Large intestine (tissue), 3 donors: ENCODE measurements around the gene FEN1. TPM values are rescaled to one million over a fixed set of nuclear protein-coding genes. Genes with fewer than 3 reads are reported as not detected.

Experiments used
- DNase-seq, 2 donors: peaks; one replicate each; pipeline versions ENCODE4 v3.0.0 to v3.0.0-alpha.2; 2013
- H3K27ac ChIP-seq: one replicate; pipeline ENCODE4 v1.5.1; 2013; ENCODE audit warnings: low read length
- H3K27me3 ChIP-seq: 2 replicates; pipeline ENCODE4 v1.6.1; 2013; ENCODE audit warnings: low read length; ENCODE audit not compliant: control insufficient read depth, insufficient read depth
- H3K36me3 ChIP-seq: 2 replicates; pipeline ENCODE4 v1.6.1; 2013; ENCODE audit warnings: low read length; ENCODE audit not compliant: control insufficient read depth, insufficient read depth
- H3K4me1 ChIP-seq: one replicate; pipeline ENCODE4 v1.6.1; 2013; ENCODE audit warnings: low read length; ENCODE audit not compliant: control insufficient read depth, insufficient read depth
- H3K4me3 ChIP-seq: one replicate; pipeline ENCODE4 v1.5.1; 2013; ENCODE audit warnings: low read length
- H3K9me3 ChIP-seq: one replicate; pipeline ENCODE4 v1.6.1; 2013; ENCODE audit warnings: mild to moderate bottlenecking, low read depth, low read length, moderate library complexity; ENCODE audit not compliant: control insufficient read depth
- WGBS: methylation state at CpG from one replicate; pipeline ENCODE4 v1.1.5; 2013; ENCODE audit warnings: low lambda C conversion rate; ENCODE audit not compliant: insufficient coverage; 5-methylcytosine and 5-hydroxymethylcytosine counted together
- polyA plus RNA-seq: library from polyadenylated mRNA; unstranded; fragments of 120-200 nt; gene quantifications from one replicate; pipeline ENCODE4 v1.2.1, GENCODE V29; 2013

FEN1 gene
- polyA plus RNA-seq, 1 donor, result 21.5 TPM

DNA sequence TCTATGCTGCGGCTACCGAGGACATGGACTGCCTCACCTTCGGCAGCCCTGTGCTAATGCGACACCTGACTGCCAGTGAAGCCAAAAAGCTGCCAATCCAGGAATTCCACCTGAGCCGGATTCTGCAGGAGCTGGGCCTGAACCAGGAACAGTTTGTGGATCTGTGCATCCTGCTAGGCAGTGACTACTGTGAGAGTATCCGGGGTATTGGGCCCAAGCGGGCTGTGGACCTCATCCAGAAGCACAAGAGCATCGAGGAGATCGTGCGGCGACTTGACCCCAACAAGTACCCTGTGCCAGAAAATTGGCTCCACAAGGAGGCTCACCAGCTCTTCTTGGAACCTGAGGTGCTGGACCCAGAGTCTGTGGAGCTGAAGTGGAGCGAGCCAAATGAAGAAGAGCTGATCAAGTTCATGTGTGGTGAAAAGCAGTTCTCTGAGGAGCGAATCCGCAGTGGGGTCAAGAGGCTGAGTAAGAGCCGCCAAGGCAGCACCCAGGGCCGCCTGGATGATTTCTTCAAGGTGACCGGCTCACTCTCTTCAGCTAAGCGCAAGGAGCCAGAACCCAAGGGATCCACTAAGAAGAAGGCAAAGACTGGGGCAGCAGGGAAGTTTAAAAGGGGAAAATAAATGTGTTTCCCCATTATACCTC lies 3.3 kb downstream of the FEN1 start:
- Histone ChIP-seq H3K4me3 (no peak overlapping the region), H3K9me3 (peaks cover 3% of the 10 kb centered on the region), H3K27ac (no peak overlapping the region), H3K4me1 (peaks cover 11% of the 10 kb centered on the region), H3K27me3 (no peaks in the 10 kb centered on the region), H3K36me3 (peaks cover 17% of the 10 kb centered on the region)
- no peak for DNase-seq
- WGBS, result no CpG with 5 or more reads among the region's 18 CpGs

DNA sequence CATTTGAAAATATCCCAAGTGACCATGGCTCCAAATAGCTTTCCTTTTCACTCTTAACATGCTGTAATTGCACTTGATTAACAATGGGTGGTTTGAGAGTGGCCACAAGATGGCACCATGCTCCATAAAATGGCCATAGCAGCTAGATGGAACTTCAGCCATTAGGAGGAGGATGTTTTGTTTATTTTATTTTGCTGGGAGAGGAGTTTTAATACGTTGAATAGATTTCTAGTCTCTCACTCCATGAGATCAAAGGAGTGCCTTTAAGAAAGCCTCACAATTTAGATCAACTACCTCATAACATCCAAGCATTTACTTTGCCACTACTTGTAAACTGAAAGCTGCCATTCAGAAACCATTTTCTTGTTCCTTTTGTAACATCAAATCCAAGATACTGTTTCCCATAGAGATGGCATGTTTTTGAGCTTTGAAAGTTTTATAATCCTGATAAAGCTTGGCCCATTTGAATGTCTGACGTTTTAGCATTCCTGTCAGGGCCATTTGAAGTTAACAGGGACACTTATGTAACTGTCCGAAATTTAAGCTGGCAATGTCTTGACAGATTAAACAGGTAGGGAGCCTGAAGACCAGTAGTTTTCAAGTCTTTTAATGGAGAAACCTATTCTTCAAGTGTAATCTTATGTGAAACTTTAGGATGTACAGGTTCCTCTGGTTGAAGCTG lies 4.7 kb downstream of the FEN1 start:
- Histone ChIP-seq H3K36me3 (peaks cover 17% of the 10 kb centered on the region), H3K27me3 (no peaks in the 10 kb centered on the region), H3K27ac (no peak overlapping the region), H3K9me3 (peaks cover 3% of the 10 kb centered on the region), H3K4me1 (peaks cover 8% of the 10 kb centered on the region), H3K4me3 (no peak overlapping the region)
- WGBS, result 0% methylated on average over 1 of the region's 3 CpGs
- DNase-seq, result peak; percentile 70 to 80

DNA sequence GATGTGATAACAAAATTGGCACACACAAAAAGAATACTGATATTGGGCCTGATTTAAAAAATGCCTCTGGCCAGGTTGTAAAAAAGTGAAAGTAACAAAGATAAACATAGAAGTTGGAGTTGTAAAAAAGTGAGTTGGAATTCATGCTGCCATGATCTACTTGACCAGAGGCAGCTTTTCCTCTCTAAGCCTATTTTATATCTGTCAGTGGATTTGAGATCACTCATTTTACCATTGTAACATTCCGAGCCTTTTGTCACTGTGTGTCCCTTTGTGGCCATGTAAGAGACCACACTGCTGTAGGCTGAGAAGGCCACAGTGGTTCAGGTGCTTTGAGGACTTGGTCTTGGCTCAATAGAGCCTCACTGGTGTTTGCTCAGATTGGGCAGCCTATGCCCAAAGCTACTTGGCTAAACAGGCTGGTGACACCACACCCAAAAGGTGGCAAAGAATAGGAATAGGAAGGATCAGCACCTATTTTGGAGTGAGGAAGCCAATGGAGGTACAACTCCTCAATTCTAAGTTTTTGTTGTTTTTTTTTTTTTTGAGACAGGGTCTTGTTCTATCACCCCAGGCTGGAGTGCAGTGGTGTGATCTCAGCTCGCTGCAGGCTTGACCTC lies 7.1 kb downstream of the FEN1 start:
- WGBS, result no CpG with 5 or more reads among the region's 2 CpGs
- no peak for DNase-seq
- H3K4me1 ChIP-seq, result no peaks in the 10 kb centered on the region
- no peak overlapping the region for H3K4me3 ChIP-seq
- H3K36me3 ChIP-seq, result peaks cover 17% of the 10 kb centered on the region
- H3K27me3 ChIP-seq, result no peaks in the 10 kb centered on the region
- H3K9me3 ChIP-seq, result no peaks in the 10 kb centered on the region
- no peak overlapping the region for H3K27ac ChIP-seq

DNA sequence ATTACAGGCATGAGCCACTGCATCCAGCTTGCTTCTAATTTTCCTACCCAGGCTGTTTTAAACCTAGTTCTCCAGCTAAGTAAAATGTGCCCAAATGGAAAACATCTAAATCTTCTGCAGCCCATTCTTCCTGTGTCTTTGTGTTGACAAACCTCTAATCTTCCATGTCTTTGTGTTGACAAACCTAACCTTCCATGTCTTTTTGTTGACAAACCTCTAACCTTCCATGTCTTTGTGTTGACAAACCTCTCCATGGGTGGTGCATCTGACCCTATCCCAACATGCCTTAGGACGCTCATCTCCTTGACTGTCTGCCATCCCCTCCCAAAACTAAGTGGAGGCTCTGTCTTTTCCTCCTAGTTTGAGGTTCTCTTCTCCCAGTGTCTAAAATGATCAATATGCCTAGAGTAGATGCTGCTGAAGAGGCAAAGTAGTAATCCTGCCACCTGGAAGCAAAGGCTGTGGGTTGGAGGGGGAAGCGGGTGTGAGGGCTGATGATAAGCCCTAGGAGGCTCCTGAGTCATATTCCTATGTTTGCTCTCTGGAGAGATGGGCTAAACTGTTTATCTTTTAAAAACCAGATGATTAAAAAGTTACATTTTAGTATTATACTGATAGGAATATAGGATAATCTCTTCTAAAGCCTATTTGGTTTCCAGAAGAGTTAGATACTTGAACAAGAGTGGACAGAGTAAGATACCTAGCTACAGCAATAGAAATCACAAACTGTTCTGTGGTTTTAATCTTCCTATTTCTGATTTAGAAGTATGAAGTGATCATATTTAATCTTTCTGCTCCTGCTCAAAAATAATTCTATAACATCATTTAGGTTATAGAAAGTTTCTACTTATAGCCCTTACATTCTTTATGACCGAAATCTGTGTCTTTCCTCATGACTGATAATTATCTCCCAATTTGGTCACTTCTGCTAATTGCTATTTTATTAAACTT lies 7.9 kb downstream of the FEN1 start:
- Histone ChIP-seq H3K36me3 (peaks cover 14% of the 10 kb centered on the region), H3K27me3 (no peaks in the 10 kb centered on the region), H3K9me3 (no peaks in the 10 kb centered on the region), H3K27ac (no peak overlapping the region), H3K4me1 (no peaks in the 10 kb centered on the region), H3K4me3 (no peak overlapping the region)
- 89% methylated on average over 1 of the region's 3 CpGs for WGBS
- DNase-seq, result no peak

DNA sequence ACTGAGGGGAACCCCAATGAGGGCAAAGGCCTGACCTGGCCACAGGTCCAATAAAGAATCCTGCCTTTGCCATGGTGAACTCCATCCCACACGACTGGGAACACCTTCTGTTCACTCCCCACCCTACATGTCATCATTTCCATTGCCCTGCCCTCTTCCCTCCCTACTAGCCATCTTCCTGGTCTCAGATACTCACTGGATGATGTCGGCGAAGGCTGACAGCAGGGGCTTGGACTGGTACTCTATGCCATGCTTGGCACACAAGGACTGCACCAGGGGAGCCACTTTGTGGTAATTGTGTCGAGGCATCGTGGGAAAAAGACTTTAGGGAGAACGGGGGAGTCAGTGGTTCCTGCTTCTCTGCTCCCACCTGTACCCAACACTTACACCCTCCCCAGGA lies 9.9 kb downstream of the FEN1 start:
- H3K4me1 ChIP-seq, result no peaks in the 10 kb centered on the region
- peaks cover 5% of the 10 kb centered on the region for H3K36me3 ChIP-seq
- no peaks in the 10 kb centered on the region for H3K27me3 ChIP-seq
- H3K27ac ChIP-seq, result no peak overlapping the region
- H3K9me3 ChIP-seq, result no peaks in the 10 kb centered on the region
- no peak overlapping the region for H3K4me3 ChIP-seq
- no CpG with 5 or more reads among the region's 6 CpGs for WGBS
- DNase-seq, result no peak

DNA sequence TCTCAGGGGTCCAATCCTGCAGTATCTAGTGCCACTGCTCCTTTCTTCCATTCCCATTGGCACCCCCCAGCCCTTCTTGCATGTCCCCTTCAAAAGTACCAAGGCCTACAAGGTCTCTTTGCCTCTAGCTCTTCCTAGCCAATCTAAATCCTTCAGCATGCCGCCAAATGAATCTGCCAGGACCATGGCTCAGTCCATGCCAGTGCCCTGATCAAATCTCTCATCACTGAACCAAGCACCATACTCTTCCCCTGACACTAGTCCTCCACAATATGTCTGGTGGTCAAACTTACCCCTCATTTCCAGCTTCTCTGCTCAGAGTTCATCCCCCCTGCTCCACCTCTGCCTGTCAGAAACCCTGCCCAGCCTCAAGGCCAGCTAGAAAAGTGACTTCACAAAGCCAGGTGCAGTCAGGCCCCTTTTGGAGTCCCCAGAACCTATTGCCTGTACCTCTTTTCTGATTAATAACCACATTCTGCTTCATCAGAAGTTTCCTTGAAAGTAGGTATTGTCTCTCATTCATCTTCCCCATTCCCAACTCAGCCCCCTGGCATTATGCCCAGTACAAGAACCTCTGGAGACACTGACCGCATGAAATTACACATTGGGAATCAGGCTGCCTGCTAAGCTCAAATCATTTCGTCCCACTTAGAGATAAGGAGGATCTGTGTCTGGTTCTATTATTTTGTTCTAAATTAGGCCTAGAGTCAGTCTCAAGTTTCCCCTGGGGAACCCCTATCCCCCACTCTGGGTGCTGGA lies 11.4 kb downstream of the FEN1 start:
- no peak overlapping the region for H3K4me3 ChIP-seq
- peaks cover 4% of the 10 kb centered on the region for H3K36me3 ChIP-seq
- no peaks in the 10 kb centered on the region for H3K27me3 ChIP-seq
- H3K9me3 ChIP-seq, result no peaks in the 10 kb centered on the region
- no CpG with 5 or more reads among the region's 3 CpGs for WGBS
- no peak for DNase-seq
- no peak overlapping the region for H3K27ac ChIP-seq
- no peaks in the 10 kb centered on the region for H3K4me1 ChIP-seq

DNA sequence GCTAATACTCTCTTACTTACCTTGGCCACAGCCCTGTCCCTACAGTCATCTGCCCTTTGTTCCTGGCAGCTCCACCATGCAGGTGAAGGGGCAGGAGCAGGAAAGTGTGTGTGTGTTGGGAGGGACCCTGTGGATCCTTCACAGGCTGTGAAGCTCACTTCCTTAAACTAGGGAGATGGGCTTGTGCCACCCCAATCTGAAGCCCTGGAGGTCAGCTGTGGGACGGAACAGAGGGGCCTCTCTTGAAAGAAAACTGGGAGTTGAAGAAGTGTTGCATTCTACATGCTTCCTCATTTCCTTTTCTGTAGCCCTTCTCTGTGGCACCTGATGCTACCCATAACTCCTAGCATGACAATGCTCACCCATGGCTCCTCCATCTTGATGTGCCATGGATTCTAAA lies 12.4 kb downstream of the FEN1 start:
- Histone ChIP-seq H3K36me3 (peaks cover 4% of the 10 kb centered on the region), H3K9me3 (no peaks in the 10 kb centered on the region), H3K27ac (no peak overlapping the region), H3K4me3 (no peak overlapping the region), H3K4me1 (no peaks in the 10 kb centered on the region), H3K27me3 (no peaks in the 10 kb centered on the region)
- no CpG with 5 or more reads among the region's 1 CpG for WGBS
- DNase-seq, result no peak

DNA sequence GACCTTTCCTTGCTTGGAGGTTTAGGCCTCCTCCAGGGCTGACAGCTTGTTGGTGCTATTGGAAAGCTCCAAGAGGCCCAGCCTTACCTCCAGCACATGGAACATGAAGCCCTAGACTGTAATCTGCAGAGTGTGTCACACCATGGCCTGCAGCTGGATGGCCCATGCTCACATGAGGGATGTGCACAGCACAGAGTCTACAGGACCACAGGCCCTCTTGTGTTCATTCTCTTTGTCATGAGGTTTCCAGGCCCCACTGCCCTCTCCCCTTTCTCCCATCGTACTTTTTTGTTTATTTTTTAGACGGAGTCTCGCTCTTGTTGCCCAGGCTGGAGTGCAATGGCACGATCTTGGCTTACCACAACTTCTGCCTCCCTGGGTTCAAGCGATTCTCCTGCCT lies 14.1 kb downstream of the FEN1 start:
- DNase-seq, result no peak
- peaks cover 1% of the 10 kb centered on the region for H3K4me1 ChIP-seq
- H3K36me3 ChIP-seq, result peaks cover 11% of the 10 kb centered on the region
- no peak overlapping the region for H3K4me3 ChIP-seq
- H3K27me3 ChIP-seq, result no peaks in the 10 kb centered on the region
- H3K9me3 ChIP-seq, result no peaks in the 10 kb centered on the region
- no CpG with 5 or more reads among the region's 5 CpGs for WGBS
- no peak overlapping the region for H3K27ac ChIP-seq

DNA sequence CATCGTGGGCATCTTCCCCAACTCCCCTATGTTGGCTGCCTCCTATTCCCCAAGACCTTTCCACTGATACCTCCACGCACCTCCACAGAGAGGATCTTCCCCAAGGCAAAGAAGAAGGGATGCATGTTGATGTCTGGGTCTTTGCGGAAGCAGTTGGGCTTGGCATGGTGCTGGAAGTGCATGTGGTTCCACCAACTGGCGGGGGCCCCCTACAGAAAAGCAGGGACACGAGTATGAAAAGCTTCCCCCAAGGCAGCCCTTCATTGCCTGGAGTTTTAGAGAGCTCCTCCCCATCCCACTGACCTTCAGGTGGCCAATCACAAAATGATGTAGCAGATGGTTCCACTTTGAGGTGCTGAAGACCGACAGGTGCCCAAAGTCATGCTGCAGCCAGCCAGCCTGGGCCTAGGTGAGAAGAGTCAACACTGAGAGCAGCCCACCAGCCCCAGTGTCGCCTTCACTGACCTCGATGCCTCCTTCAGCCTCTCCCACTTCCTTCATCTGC lies 18.0 kb downstream of the FEN1 start:
- Histone ChIP-seq H3K27ac (no peak overlapping the region), H3K9me3 (peaks cover 4% of the 10 kb centered on the region), H3K4me3 (no peak overlapping the region), H3K27me3 (peaks cover 13% of the 10 kb centered on the region), H3K4me1 (peaks cover 19% of the 10 kb centered on the region), H3K36me3 (peaks cover 13% of the 10 kb centered on the region)
- DNase-seq, result no peak
- no CpG with 5 or more reads among the region's 8 CpGs for WGBS
